Mesenteric fat pad (tissue), 1 donor: ENCODE measurements around the gene ABCC12. TPM values are rescaled to one million over a fixed set of nuclear protein-coding genes. Genes with fewer than 3 reads are reported as not detected.

Source experiments
- DNase-seq: peaks from one replicate; pipeline ENCODE4 v3.0.0-alpha.2; 2020; ENCODE audit warnings: low spot score
- total RNA-seq: library from RNA; stranded (reverse); fragmentation: NEBNext Ultra II Directional; extraction: Animal tissue kit (Norgen Biotek cat#: 25700); gene quantifications from one replicate; pipeline ENCODE4 v1.2.1, GENCODE V29; 2021
- donor health status: DM: yes; HTN: yes; CAD: no.

ABCC12 gene
- total RNA-seq, 1 donor from 2014 or later = not detected

- no peak for DNase-seq
These were observed 49.3 kb downstream of the ABCC12 start for GRCh38 chr16:48106446-48106845.

Other genes with a start within 250 kb of the ABCC12 start
- gene LONP2, start 88.3 kb upstream of the ABCC12 start, total RNA-seq = 67.0 TPM
- gene ABCC11, start 91.5 kb upstream of the ABCC12 start, total RNA-seq = 0.22 TPM
- 27.6 TPM for gene SIAH1, start 229.4 kb upstream of the ABCC12 start, total RNA-seq